Frontal cortex (tissue), 4 donors: ENCODE measurements around the gene EPS8L2. TPM values are rescaled to one million over a fixed set of nuclear protein-coding genes. Genes with fewer than 3 reads are reported as not detected.

ENCODE experiments used
- DNase-seq, 2 donors: peaks; one replicate each; pipeline ENCODE4 v3.0.0; 2012; ENCODE audit warnings: low spot score in 2 of 2
- FAIRE-seq: peaks from 2 replicates; lab custom pipeline; 2012; peaks lifted over from hg19 to GRCh38; lab: Jason Lieb, UNC
- total RNA-seq: library from RNA; depleted of rRNA; stranded (reverse); fragments of >200 nt; gene quantifications from one replicate; pipeline ENCODE4 v1.2.3, GENCODE V29; 2014
- donor health status: control.
- donor health status: control.
- donor health status: control.

Gene EPS8L2
- total RNA-seq, 1 donor from 2014 or later, result 0.41 TPM

DNA sequence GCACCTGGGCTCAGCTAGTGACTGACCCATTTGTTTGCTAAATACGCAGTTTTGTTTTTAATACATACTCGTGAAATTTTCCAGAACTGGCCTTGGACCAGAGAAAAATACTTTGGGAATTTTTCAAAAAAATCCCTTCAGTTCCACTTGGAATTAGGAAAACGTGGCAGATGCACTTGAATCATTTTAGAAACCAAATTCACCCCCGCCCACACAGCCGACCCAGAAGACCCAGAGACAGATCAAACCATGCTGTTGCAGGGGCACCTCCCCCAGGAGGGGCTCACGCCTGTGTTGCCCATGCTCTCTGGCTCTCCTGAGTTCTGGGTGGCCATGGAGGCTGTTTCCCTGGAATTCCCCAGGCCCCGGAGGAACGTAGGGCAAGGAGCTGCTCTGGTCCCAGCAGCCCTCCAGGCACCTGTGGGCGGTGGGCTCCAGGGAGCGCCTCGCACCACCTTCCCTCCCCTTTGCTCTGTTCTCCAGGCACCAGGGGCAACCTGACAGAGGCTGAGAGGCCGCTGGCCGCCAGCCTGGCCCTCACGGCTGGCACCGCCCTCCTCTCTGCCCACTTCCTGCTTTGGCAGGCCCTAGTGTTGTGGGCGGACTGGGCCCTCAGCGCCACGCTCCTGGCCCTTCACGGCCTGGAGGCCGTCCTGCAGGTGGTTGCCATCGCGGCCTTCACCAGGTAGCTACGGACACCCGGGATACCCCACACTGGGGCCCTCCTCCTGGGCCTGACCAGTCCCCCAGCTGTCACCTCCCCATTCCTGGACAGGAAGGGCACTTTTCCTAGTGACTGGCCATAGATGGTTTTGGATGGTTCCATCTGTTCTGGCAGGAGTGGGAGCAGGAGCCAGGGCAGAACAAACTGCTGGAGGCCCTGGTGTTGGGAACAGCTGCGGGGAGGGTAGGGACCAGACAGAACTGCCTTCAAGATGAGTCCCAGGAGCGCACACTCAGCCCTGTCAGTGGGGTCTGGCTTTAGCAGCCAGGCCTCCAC, 3.3 kb upstream of the EPS8L2 start:
- no peak for DNase-seq
- FAIRE-seq, result no peak

DNA sequence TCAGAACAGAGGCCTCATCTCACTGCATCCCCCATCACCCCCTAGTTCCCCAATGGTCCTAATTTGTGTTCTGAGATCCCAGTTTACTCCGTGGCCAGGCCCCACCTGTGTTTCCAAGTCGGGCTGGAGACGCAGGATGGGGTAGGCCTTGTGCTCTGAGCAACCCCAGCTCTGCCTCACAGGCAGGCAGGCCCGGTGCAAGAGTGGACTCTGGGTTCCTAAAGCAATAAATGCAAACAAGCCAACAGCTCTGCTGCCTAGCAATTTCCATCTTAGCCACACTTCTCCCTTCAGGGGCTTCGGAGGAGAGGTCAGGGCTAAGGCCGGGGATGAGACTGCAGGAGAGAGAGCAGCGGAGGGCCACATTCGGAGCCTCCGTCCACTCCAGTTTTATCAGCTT, 2.5 kb upstream of the EPS8L2 start:
- FAIRE-seq (no peak), DNase-seq (no peak)

DNA sequence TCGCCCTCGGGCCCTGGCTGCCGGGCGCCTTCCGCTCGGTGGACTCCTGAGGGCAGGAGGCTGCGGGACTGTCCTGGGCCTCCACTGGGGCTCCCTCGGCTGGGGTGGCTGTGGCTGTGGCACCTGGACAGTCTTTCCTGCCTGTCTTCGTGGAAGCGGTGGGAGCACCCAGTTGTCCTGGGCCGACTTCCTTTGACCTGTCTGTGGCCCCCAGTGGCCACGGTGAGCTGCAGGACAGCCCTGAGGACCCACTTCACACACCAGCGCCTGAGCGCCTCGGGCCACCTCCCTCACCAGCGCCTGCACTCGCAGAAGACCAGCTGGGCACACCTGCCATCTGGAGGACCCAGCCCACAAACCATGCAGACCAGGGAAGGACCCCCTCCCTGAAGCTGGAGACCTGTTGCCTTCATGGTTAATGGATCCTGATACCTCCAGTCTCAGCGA, 1.8 kb upstream of the EPS8L2 start:
- DNase-seq (no peak), FAIRE-seq (no peak)

DNA sequence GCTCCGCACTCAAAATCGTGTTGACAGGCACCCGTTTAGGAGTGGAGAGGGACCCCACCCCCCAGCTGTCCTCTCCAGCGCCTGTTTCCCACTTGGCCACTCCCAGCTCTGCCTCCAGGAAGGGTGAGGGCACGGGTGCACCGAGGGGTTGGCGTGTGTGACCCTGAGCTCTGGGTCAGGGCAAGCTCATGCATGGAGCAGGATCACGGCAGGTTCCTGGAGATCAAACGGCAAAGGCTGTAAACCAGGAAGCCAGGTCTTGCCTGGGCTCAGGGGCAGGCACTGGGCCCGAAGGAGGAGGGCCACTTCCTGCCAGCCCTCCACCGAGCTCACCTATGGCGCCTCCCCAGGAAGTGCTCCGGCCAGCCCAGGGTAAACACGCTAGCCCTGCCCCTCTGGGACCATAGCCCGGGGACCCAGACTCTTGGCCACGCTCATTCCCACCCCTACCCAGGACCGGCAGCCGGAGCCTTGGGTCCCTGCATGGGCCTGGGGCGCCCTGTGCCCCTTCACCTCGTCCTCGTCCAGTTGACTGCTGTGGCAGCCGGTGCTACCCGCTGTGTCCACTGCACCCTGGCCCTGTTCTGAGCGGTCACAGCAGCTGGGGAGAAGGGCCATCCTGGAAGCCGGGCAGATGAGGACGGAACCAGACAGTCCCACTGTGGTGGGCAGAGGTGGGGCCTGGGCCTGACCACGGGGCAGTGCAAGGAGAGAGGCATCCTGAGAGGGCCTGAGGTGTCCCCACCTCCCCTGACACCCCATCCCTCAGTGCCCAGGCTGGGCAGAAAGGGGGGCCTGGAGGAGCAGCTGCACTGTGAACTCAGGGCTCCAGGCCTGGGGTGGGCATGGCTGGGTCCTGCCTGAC, 1.0 kb upstream of the EPS8L2 start:
- FAIRE-seq (no peak), DNase-seq (no peak)

DNA sequence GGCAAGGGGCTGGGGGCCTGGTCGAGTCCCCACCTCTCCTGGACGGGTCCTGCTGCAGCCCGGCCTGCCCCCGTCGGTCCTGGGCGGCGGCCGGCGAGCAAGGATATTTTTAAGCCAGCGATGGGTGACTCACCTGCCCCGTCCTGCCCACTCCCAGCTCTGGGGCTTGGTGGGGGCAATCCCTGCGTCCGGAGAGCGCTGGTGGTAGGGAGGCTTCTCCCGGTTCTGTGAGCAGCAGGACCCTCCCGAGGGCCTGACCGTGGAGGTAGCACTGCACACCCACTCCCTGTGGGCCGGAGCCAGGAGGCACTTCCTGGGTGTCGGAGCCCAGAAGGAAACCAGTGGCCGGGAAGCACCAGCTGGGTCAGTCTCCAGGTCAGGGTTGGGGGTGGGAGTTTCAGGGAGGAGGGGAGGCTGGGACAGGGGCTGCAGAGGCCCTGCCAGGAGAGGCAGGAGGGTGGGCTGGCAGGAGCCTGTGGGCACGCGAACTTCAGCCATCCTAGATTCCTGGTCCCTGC, 467 bp downstream of the EPS8L2 start:
- FAIRE-seq, result no peak
- DNase-seq, result no peak

DNA sequence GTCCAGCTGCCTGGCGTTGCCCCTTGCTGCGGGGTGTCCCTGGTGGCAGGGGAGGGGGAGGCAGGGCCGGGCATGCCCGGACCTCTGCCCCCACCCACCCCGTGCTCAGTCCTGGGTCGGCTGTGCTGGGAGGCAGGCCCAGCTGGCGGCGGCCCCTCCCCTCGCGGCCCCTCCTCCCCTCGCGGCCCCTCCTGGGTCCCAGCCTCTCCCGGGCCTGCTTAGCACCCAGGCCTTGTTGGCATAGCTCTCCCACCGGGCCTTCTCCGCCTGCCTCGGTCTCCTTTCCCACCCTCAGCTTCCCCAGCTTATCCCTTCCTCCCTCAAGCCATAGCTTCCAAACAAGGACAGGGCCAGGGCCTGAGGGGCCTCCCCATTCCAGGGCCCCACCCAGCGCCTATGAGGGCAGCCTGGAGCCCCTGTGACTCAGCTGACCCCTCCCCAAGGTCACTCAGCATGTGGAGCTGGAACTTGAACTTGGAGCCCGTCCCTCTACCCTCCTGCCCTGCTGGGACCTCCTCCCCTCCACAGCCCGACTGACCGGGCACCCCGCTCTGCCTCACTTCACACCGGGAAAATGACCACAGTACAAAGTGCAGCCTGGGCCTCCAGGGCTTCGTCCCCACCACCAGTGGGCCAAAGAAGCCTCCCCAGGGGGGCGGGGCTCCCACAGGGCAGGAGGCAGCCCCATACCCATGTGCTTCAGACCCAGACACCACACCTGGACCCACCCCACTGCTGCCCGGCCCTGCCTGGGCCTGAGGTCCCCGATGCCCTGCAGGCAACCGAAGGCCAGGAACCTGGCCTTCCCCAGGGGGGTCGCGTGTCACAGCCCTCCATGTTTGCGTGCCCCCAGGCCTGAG, 1.2 kb downstream of the EPS8L2 start:
- FAIRE-seq (no peak), DNase-seq (no peak)

DNA sequence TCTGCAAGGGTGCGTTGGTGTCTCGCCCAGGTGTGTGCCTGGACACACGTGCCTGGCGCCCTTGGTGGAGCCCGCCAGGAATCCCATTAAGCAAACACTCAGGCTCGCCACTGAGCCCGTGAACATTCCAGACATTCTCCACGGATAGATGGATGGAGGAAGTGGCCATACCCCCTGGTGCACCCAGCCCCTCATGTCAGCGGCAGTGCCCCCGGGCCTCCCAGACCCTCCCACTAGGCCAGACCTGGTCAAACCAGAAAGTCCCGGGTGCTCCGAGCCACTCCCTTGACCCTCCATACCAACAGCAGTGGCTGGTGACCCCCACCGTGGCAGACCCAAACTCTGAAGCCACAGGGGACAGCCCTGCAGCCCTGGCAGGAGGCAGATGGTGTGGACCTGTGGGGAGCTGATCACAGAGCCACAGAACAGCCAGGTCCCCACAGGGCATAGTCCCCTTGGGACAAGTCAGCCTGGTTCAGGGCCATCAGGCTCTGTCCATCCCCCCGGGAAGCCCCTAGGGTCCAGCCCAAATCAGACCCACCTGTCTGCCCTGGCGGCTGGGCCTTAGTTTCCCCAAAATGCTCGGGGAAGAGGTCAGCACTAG, 1.9 kb downstream of the EPS8L2 start:
- no peak for DNase-seq
- no peak for FAIRE-seq

DNA sequence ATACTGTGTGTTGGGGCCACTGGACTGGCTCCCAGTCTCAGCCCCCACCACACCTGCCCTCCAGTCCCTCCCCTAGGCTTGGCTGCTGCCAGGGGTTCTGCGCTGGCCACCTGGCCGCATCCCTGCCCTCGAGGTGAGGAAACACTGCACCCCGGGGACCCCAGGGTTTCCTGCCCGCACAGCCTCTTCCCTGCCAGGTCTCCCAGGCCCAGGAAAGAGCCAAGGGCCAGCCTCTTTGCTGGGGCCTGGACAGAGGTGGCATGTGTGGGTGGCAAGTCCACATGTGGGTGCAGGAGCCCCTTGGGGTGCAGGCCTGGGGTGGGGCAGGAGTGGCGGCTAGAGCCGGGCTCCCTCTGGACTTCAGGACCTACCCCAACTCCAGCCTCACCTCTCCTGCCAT, 2.5 kb downstream of the EPS8L2 start:
- FAIRE-seq (no peak), DNase-seq (no peak)

DNA sequence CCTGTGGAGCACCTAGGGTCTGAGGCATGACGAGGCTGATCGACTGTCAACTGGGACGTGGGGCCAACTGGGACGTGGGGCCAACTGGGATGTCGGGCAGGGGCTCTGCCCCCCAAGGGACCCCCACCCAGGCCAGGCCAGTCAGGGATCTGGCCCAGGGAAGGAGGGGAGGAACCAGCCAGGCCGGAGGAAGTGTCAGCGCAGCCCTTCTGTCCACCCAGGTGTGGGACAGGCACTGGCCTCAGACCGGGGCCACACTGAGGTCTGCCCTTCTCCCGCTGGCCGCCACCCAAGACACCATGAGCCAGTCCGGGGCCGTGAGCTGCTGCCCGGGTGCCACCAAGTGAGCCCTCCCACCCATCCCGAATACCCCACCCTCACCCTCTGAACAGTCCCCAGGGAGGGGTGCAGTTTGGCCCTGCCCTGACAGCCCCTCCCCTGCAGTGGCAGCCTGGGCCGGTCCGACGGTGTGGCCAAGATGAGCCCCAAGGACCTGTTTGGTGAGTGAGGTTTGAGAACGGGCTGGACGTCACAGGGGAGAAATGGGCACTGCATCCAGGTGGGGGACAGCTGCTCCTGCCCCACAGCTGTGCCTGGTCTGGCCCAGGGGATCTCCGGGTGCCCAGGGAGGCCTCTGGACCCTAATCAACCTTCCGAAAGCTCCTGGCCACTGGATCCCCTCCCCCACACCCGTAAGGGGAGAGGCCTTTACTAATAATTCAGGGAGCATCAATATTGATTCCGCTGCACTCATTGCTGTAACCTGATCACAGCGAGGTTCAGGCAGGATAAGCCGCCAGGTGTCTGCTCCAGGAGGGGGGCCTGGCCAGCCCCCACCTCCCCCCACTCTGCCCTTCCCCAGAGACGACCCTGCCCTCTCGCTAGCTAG, 3.3 kb downstream of the EPS8L2 start:
- no peak for FAIRE-seq
- DNase-seq, result no peak

DNA sequence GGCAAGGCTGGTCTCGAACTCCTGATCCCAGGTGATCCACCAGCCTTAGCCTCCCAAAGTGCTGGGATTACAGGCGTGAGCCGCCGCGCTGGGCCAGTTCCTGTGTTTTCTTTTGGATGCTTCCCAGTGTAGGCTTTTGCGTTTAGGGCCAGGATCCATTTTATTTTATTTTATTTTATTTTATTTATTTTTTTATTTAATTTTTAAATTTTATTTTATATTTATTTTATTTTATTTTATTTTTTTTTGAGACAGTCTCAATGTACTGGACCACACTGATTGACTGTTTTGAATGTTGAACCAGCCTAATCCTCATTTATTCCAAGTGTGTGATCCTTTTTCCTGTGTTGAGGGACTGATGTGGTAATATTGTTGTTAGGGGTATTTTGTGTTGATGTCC, 8.4 kb downstream of the EPS8L2 start:
- FAIRE-seq, result no peak
- DNase-seq, result no peak

DNA sequence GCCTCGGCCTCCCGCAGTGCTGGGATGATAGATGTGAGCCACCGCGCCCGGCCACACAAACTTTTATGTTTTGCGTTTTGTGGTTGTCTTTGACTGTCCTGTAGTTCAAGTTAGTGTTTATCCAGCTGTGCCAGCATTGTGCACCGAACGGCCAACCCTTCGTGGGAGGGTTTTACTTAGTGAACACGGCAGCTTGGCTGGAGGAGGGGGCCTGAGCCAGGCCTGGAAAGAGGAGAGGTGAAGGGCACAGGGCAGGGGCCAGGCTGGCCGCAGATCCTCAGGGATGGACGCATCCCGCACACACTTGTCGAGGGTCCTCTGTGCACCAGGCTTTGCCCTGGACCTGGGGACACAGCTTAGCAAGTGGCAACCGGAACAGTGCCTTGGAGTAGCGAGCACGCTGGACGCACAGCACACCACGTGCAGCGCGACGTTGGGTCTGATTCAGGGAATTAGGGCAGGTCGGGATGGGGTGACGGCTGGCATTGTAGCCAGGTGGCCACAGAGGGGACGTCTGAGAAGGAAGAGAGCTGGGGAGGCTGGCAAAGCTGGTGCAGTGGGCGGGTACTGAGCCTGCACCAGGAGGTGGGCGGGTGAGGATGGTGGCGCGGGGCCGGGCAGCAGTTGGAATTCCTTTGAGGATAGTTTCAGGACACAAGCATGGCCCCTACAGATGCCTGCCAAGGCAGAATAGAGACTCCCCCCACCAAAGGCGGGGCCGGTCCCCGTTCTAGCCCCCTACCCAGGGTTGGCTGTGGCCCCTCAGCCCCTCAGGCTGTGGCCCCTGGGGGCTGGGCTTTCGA, 13.4 kb downstream of the EPS8L2 start:
- FAIRE-seq, result no peak

DNA sequence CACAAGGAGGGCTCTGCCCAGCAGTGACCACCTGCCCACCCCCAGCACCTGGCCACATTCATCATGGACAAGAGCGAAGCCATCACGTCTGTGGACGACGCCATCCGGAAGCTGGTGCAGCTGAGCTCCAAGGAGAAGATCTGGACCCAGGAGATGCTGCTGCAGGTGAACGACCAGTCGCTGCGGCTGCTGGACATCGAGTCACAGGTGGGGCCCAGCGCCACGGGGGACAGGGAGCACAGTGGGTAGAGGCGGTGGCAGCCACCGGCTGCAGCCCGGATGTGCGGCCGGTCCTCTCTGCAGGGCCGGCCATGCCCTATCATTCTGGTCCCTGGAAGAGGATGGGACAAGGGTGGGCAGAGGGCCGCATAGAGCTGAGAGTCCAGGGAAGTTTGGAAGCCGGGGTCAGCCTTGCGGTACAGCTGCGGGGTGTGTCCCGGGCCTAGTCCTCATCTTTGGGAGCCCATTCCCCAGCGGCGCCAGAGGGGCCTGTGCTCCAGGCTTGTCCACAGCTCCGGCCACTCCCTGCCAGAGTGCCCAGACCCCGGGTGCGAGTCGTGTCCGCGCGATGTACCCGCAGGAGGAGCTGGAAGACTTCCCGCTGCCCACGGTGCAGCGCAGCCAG, 14.1 kb downstream of the EPS8L2 start:
- no peak for FAIRE-seq
- no peak for DNase-seq

More for the DNA sequence above, 13.4 kb downstream of the EPS8L2 start:
- DNase-seq, result no peak

DNA sequence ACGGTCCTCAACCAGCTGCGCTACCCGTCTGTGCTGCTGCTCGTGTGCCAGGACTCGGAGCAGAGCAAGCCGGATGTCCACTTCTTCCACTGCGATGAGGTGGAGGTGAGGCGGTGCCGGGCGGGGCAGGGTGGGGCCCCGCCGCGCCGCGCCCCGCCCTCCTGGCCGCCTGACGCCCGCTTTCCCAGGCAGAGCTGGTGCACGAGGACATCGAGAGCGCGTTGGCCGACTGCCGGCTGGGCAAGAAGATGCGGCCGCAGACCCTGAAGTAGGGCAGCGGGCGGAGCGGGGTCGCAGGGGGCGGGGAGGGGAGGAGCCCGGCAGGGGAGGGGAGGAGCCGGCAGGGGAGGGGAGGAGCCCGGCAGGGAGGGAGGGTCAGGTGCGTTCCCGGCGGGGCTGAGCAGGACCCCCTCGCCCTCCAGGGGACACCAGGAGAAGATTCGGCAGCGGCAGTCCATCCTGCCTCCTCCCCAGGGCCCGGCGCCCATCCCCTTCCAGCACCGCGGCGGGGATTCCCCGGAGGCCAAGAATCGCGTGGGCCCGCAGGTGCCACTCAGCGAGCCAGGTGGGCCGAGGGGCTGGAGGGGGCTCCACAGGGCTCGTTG, 14.7 kb downstream of the EPS8L2 start:
- DNase-seq, result peak in 1 of 2 donors; percentile 48
- FAIRE-seq, result no peak

DNA sequence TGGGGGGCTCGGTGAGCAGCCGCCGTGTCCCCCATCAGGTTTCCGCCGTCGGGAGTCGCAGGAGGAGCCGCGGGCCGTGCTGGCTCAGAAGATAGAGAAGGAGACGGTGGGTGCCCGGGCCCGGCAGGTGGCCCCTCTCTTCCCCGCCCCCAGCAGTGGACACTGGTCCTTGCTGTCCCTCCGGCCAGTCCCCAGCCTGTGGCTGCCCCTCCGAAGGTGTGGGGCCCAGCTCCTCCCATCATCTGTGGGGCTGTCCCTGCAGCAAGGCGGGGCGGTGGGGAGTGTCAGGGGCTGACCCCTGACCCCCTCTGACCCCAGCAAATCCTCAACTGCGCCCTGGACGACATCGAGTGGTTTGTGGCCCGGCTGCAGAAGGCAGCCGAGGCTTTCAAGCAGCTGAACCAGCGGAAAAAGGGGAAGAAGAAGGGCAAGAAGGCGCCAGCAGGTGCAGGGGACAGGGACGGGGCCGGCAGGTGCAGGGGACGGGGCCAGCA, 15.3 kb downstream of the EPS8L2 start:
- no peak for DNase-seq
- FAIRE-seq, result no peak

DNA sequence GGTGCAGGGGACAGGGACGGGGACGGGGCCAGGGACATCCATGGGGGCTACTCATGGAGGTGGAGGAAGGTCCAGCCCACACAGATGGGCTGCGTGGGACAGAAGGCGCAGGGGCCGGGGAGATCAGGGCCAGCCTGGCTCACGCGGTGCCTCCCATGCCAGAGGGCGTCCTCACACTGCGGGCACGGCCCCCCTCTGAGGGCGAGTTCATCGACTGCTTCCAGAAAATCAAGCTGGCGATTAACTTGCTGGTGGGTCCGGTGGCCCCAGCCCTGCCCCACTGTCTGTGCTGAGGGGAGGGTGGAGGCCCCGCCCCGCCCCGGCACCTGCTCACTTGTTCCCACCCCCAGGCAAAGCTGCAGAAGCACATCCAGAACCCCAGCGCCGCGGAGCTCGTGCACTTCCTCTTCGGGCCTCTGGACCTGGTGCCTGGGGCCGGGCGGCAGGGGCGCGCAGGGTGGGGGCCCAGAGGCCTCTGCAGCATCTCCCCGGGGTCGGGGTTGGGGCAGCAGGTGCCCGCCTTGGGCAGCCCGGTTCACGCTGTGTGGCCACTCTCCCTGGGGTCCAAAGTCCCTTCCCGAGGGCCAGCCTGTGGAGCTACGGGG, 15.8 kb downstream of the EPS8L2 start:
- no peak for DNase-seq
- no peak for FAIRE-seq

DNA sequence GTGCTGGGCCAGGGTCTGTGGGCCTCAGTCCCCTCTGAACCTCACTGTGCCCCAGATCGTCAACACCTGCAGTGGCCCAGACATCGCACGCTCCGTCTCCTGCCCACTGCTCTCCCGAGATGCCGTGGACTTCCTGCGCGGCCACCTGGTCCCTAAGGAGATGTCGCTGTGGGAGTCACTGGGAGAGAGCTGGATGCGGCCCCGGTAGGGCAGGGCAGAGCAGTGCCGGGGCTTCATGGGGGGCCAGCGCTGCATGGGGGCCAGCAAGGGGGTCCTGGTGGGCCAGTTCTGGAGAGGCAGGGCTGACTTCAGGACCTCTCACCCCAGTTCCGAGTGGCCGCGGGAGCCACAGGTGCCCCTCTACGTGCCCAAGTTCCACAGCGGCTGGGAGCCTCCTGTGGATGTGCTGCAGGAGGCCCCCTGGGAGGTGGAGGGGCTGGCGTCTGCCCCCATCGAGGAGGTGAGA, 16.3 kb downstream of the EPS8L2 start:
- no peak for DNase-seq
- no peak for FAIRE-seq
